IMR-90 (cell line): ENCODE measurements around the gene LGALS9. TPM values are rescaled to one million over a fixed set of nuclear protein-coding genes. Genes with fewer than 3 reads are reported as not detected.

ENCODE experiments used
- ATAC-seq: fragments of 200-7000 bp; cut with Tn5 transposase; 2 replicates; pipeline ENCODE4 v1.9.1; 2020; ENCODE audit warnings: low read depth, mild to moderate bottlenecking, moderate library complexity
- BruUV-seq: library from RNA; stranded (reverse); fragments of 400-500 nt; replicated peaks from 2 replicates; lab custom pipeline; 2021; lab: Mats Ljungman, UMichigan
- CTCF ChIA-PET: fragments of 300-600 bp; formaldehyde crosslinking; extraction: SDS; loops from one replicate; lab custom pipeline; 2021; ENCODE audit warnings: antibody characterized with exemption; lab: Yijun Ruan, JAX
- POLR2A ChIA-PET: fragments of 300-600 bp; sonication (Branson Sonifier 250); formaldehyde crosslinking; loops from one replicate; lab custom pipeline; 2022; ENCODE audit warnings: antibody characterized with exemption; ENCODE audit not compliant: unreplicated experiment; lab: Charles Lee
- DNase-seq: peaks from one replicate; pipeline ENCODE4 v3.0.0; 2013
- H2AFZ ChIP-seq: replicated peaks from 2 replicates; pipeline ENCODE3; 2013; ENCODE audit warnings: low read length, mild to moderate bottlenecking; ENCODE audit not compliant: poor library complexity
- H2AK5ac ChIP-seq: 2 replicates; pipeline ENCODE4 v1.6.1; 2013; ENCODE audit warnings: low read depth, low read length, inconsistent platforms
- H2AK9ac ChIP-seq: replicated peaks from 2 replicates; pipeline ENCODE3; 2013; ENCODE audit warnings: mild to moderate bottlenecking, low read depth, low read length, moderate library complexity; ENCODE audit not compliant: poor library complexity
- H2BK120ac ChIP-seq: 2 replicates; pipeline ENCODE4 v1.6.1; 2013; ENCODE audit warnings: low read depth, low read length, inconsistent platforms
- H2BK15ac ChIP-seq: 3 replicates; pipeline ENCODE4 v1.6.1; 2013; ENCODE audit warnings: low read depth, low read length, inconsistent platforms
- H2BK20ac ChIP-seq: 2 replicates; pipeline ENCODE4 v1.6.1; 2013; ENCODE audit warnings: low read depth, mild to moderate bottlenecking, inconsistent platforms, low read length, moderate library complexity
- H2BK5ac ChIP-seq: 2 replicates; pipeline ENCODE4 v1.6.1; 2013; ENCODE audit warnings: mild to moderate bottlenecking, low read depth, low read length, inconsistent platforms; ENCODE audit not compliant: poor library complexity, severe bottlenecking
- H3K14ac ChIP-seq: replicated peaks from 2 replicates; pipeline ENCODE4 v1.6.1; 2013; ENCODE audit warnings: low read depth, low read length, inconsistent platforms
- H3K18ac ChIP-seq: 2 replicates; pipeline ENCODE4 v1.6.1; 2013; ENCODE audit warnings: low read depth, low read length, control low read depth
- H3K23ac ChIP-seq: 2 replicates; pipeline ENCODE4 v1.6.1; 2013; ENCODE audit warnings: low read depth, low read length, inconsistent platforms
- H3K27ac ChIP-seq: 2 replicates; pipeline ENCODE4 v1.5.1; 2013; ENCODE audit warnings: mild to moderate bottlenecking, control low read depth, low read length; ENCODE audit not compliant: insufficient read depth
- H3K27me3 ChIP-seq: 2 replicates; pipeline ENCODE4 v1.6.1; 2013; ENCODE audit warnings: low read length; ENCODE audit not compliant: control insufficient read depth, insufficient read depth
- H3K36me3 ChIP-seq: 2 replicates; pipeline ENCODE4 v1.6.1; 2013; ENCODE audit warnings: low read length, mixed read lengths; ENCODE audit not compliant: control insufficient read depth, insufficient read depth
- H3K4ac ChIP-seq: 2 replicates; pipeline ENCODE4 v1.6.1; 2013; ENCODE audit warnings: low read depth, low read length, inconsistent platforms
- H3K4me1 ChIP-seq: 2 replicates; pipeline ENCODE4 v1.6.1; 2013; ENCODE audit warnings: low read length, mixed read lengths; ENCODE audit not compliant: control insufficient read depth, insufficient read depth
- H3K4me2 ChIP-seq: 2 replicates; pipeline ENCODE4 v1.6.1; 2013; ENCODE audit warnings: low read depth, mild to moderate bottlenecking, control low read depth, low read length, moderate library complexity
- H3K4me3 ChIP-seq: 2 replicates; pipeline ENCODE4 v1.5.1; 2013; ENCODE audit warnings: low read depth, mild to moderate bottlenecking, control low read depth, low read length, moderate library complexity; ENCODE audit not compliant: insufficient read depth
- H3K56ac ChIP-seq: 2 replicates; pipeline ENCODE4 v1.6.1; 2013; ENCODE audit warnings: low read length, inconsistent platforms; ENCODE audit not compliant: insufficient read depth; ENCODE audit errors: extremely low read depth
- H3K79me1 ChIP-seq, 2 experiments: 2 replicates each; pipeline ENCODE4 v1.6.1; 2013; ENCODE audit warnings: low read length in 2 of 2, inconsistent platforms in 1 of 2, low read depth in 1 of 2
- H3K9ac ChIP-seq: 2 replicates; pipeline ENCODE4 v1.6.1; 2013; ENCODE audit warnings: low read depth, low read length, control low read depth
- H3K9me1 ChIP-seq: 2 replicates; pipeline ENCODE4 v1.6.1; 2013; ENCODE audit warnings: low read length, inconsistent platforms; ENCODE audit not compliant: insufficient read depth
- H3K9me3 ChIP-seq: 2 replicates; pipeline ENCODE4 v1.6.1; 2013; ENCODE audit warnings: low read length; ENCODE audit not compliant: control insufficient read depth, insufficient read depth
- H4K20me1 ChIP-seq: 2 replicates; pipeline ENCODE4 v1.6.1; 2013; ENCODE audit warnings: low read length, inconsistent platforms; ENCODE audit not compliant: insufficient read depth
- H4K5ac ChIP-seq: 2 replicates; pipeline ENCODE4 v1.6.1; 2013; ENCODE audit warnings: mild to moderate bottlenecking, low read depth, low read length, control low read depth
- H4K8ac ChIP-seq, 2 experiments: 2 replicates each; pipeline ENCODE4 v1.6.1; 2013; ENCODE audit warnings: low read depth in 2 of 2, low read length in 2 of 2, control low read depth in 1 of 2, inconsistent platforms in 1 of 2
- H4K91ac ChIP-seq: 2 replicates; pipeline ENCODE4 v1.6.1; 2013; ENCODE audit warnings: low read depth, low read length, inconsistent platforms; ENCODE audit not compliant: insufficient read depth
- CEBPB ChIP-seq: IDR thresholded peaks from 2 replicates; pipeline ENCODE4 v1.6.1; 2012; ENCODE audit warnings: low read depth, low read length, improper control_type of control experiment
- ELK1 ChIP-seq: fragments of 150-350 bp; IDR thresholded peaks from 2 replicates; pipeline ENCODE4 v1.6.1; 2016; ENCODE audit warnings: low read depth, mild to moderate bottlenecking, low read length, moderate library complexity, borderline replicate concordance
- POLR2A ChIP-seq: IDR thresholded peaks from 2 replicates; pipeline ENCODE4 v1.6.1; 2012; ENCODE audit warnings: mild to moderate bottlenecking, low read depth, low read length
- RAD21 ChIP-seq: IDR thresholded peaks from 2 replicates; pipeline ENCODE4 v1.6.1; 2012; ENCODE audit warnings: low read length, improper control_type of control experiment
- RCOR1 ChIP-seq: IDR thresholded peaks from 2 replicates; pipeline ENCODE4 v1.6.1; 2012; ENCODE audit warnings: mild to moderate bottlenecking, low read length, improper control_type of control experiment; ENCODE audit not compliant: insufficient replicate concordance
- RFX5 ChIP-seq: IDR thresholded peaks from 2 replicates; pipeline ENCODE4 v1.8.0; 2012; ENCODE audit warnings: low read depth, mild to moderate bottlenecking, low read length, moderate library complexity
- SMC3 ChIP-seq: fragments of 150-350 bp; IDR thresholded peaks from 2 replicates; pipeline ENCODE4 v1.6.1; 2016; ENCODE audit warnings: low read depth, mild to moderate bottlenecking, antibody characterized with exemption, low read length, moderate library complexity
- USF2 ChIP-seq: fragments of 150-350 bp; IDR thresholded peaks from 2 replicates; pipeline ENCODE4 v1.6.1; 2017; ENCODE audit warnings: mild to moderate bottlenecking, antibody characterized with exemption, low read length, low read depth
- WGBS, 2 experiments: methylation state at CpG; one replicate each; pipeline versions ENCODE4 v1.1.5 to v1.1.7; 2013; ENCODE audit warnings: missing lambda C conversion rate in 2 of 2; ENCODE audit not compliant: insufficient read length in 1 of 2; ENCODE audit errors: extremely low coverage in 2 of 2; 5-methylcytosine and 5-hydroxymethylcytosine counted together
- dilution Hi-C: fragments of 300-500 bp; cut with HindIII; formaldehyde crosslinking; loops from one replicate; pipeline ENCODE4 v1.14.3; 2018; ENCODE audit warnings: low sequenced_read_pairs; ENCODE audit not compliant: unreplicated experiment
- in situ Hi-C: fragments of 300-500 bp; cut with MboI; formaldehyde crosslinking; loops from 3 replicates; pipeline ENCODE4 v1.14.3; 2019; ENCODE audit warnings: low sequenced_read_pairs, inconsistent platforms, mixed read lengths
- intact Hi-C: fragments of 100-400 bp; cut with micrococcal nuclease; formaldehyde crosslinking; loops from 2 replicates; pipeline ENCODE4 v1.10.0; 2022
- polyA plus RNA-seq, 3 experiments: library from polyadenylated mRNA; depleted of rRNA; stranded (reverse); fragments of >200 nt; gene quantifications; 2 replicates each; pipeline ENCODE4 v1.2.3, GENCODE V29; 2012; ENCODE audit warnings: low replicate concordance in 1 of 3
- total RNA-seq: library from RNA; depleted of rRNA; stranded (reverse); fragments of >200 nt; gene quantifications from 2 replicates; pipeline ENCODE4 v1.2.3, GENCODE V29; 2012
- TF ChIP-seq, protein P1 (sequence below): conservative IDR thresholded peaks from 2 replicates; pipeline ENCODE4 v1.5.1; 2012; ENCODE audit warnings: mild to moderate bottlenecking, low read depth, low read length, improper control_type of control experiment

LGALS9 gene
- total and polyA plus RNA-seq, 2 of the 4 experiments (the other 2 are of a cell fraction): 0.54 to 2.5 TPM

DNA sequence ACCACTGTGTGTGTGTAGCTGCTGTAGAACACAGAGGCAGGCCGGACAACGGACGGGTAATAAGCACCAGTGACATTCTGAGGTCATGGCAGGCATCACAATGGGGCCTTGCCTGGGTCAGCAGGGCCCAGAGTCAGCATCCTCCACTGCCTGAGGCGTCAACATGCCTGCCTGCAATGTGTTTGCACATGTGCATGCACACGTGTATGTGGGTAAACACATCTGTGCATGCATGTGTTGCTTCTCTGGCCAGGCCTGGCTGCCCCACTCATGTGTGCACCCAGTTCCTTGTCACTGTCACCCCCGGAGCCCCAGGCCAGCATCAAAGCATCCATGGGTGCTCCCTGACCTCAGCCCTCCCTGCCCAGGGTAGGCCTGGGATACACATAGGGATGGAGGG, 43.3 kb downstream of the LGALS9 start:
- DNase-seq (no peak), ATAC-seq (no peak)
- no peaks in the 10 kb centered on the region for H3K79me1 ChIP-seq
- intact Hi-C loops (no loop called here), dilution Hi-C loops (no loop called here), in situ Hi-C loops (no loop called here)
- no peak overlapping the region for H3K4ac ChIP-seq
- no peak overlapping the region for H3K27ac ChIP-seq
- ChIA-PET POLR2A (no interaction called here), CTCF (no interaction called here)
- no TSS peak for BruUV-seq
- H2AK9ac ChIP-seq: no peak overlapping the region
- no peaks in the 10 kb centered on the region for H3K9me1 ChIP-seq
- H3K56ac ChIP-seq: no peak overlapping the region
- H3K4me1 ChIP-seq: no peaks in the 10 kb centered on the region
- H3K23ac ChIP-seq: no peak overlapping the region
- H2BK120ac ChIP-seq: no peak overlapping the region
- no peak overlapping the region for H4K8ac ChIP-seq
- no peak overlapping the region for H4K5ac ChIP-seq
- H4K20me1 ChIP-seq: no peaks in the 10 kb centered on the region
- no peak overlapping the region for H4K91ac ChIP-seq
- H3K9ac ChIP-seq: no peak overlapping the region
- H2BK15ac ChIP-seq: no peak overlapping the region
- no peak overlapping the region for H3K14ac ChIP-seq
- no peak overlapping the region for H3K4me3 ChIP-seq
- H2AFZ ChIP-seq: no peak overlapping the region
- H3K27me3 ChIP-seq: peaks cover 5% of the 10 kb centered on the region; the same call in 1 of the 2 replicates
- TF ChIP-seq CEBPB: no peak
- TF ChIP-seq SMC3: no peak
- TF ChIP-seq, protein P1, sequence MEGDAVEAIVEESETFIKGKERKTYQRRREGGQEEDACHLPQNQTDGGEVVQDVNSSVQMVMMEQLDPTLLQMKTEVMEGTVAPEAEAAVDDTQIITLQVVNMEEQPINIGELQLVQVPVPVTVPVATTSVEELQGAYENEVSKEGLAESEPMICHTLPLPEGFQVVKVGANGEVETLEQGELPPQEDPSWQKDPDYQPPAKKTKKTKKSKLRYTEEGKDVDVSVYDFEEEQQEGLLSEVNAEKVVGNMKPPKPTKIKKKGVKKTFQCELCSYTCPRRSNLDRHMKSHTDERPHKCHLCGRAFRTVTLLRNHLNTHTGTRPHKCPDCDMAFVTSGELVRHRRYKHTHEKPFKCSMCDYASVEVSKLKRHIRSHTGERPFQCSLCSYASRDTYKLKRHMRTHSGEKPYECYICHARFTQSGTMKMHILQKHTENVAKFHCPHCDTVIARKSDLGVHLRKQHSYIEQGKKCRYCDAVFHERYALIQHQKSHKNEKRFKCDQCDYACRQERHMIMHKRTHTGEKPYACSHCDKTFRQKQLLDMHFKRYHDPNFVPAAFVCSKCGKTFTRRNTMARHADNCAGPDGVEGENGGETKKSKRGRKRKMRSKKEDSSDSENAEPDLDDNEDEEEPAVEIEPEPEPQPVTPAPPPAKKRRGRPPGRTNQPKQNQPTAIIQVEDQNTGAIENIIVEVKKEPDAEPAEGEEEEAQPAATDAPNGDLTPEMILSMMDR: no peak
- no peak for TF ChIP-seq ELK1
- TF ChIP-seq RCOR1: no peak
- no peak for TF ChIP-seq RFX5
- TF ChIP-seq USF2: no peak
- TF ChIP-seq POLR2A: no peak
- no peak for TF ChIP-seq RAD21
- WGBS, 2 experiments: 45% methylated on average over 4 of the region's 6 CpGs; no CpG with 5 or more reads in 1 of the 2 experiments
- no peaks in the 10 kb centered on the region for H3K36me3 ChIP-seq
- no peaks in the 10 kb centered on the region for H3K9me3 ChIP-seq
- no peak overlapping the region for H2BK5ac ChIP-seq
- H2BK20ac ChIP-seq: no peak overlapping the region
- H3K18ac ChIP-seq: no peak overlapping the region
- H2AK5ac ChIP-seq: no peak overlapping the region
- H3K4me2 ChIP-seq: no peak overlapping the region
